HG03571 (cell line): Measurements from ENCODE around the gene GPR4.
A peak's percentile ranks its signal among the peaks of the same experiment; 100 is the strongest.

ENCODE experiments used
- ATAC-seq: cut with Tn5 transposase; IDR thresholded peaks from one replicate; pipeline ENCODE4 v1.9.1; 2021; ENCODE audit not compliant: unreplicated experiment

GPR4 gene

GRCh38 chr19:45590300-45591003 lies 11.6 kb downstream of the GPR4 start:
- no peak for ATAC-seq

GRCh38 chr19:45589768-45590167 lies 12.2 kb downstream of the GPR4 start:
- no peak for ATAC-seq

GRCh38 chr19:45587873-45588272 lies 14.1 kb downstream of the GPR4 start:
- no peak for ATAC-seq

- no peak for ATAC-seq
These were observed 16.8 kb downstream of the GPR4 start for GRCh38 chr19:45585158-45585577.

- ATAC-seq: peak; percentile 85
These were observed 17.5 kb downstream of the GPR4 start, which contains the start of gene OPA3 for GRCh38 chr19:45584332-45585157. Gene OPA3, minus strand, starts transcription at chr19:45584802. Its CDS starts 38 bp downstream, at chr19:45584764.

- ATAC-seq: no peak
These were observed 20.4 kb downstream of the GPR4 start for GRCh38 chr19:45581576-45581975.

GRCh38 chr19:45578861-45579260 lies 23.2 kb downstream of the GPR4 start:
- ATAC-seq: no peak

GRCh38 chr19:45577111-45577905 lies 24.7 kb downstream of the GPR4 start:
- ATAC-seq: no peak

- ATAC-seq: no peak
These were observed 25.3 kb downstream of the GPR4 start for GRCh38 chr19:45576682-45577081.

GRCh38 chr19:45575216-45575615 lies 26.8 kb downstream of the GPR4 start:
- ATAC-seq: no peak

GRCh38 chr19:45574526-45574925 lies 27.5 kb downstream of the GPR4 start:
- no peak for ATAC-seq

- ATAC-seq: no peak
These were observed 30.4 kb downstream of the GPR4 start for GRCh38 chr19:45571457-45572220.

GRCh38 chr19:45569619-45570421 lies 32.2 kb downstream of the GPR4 start:
- no peak for ATAC-seq

GRCh38 chr19:45568732-45569131 lies 33.3 kb downstream of the GPR4 start:
- no peak for ATAC-seq

- no peak for ATAC-seq
These were observed 34.4 kb downstream of the GPR4 start for GRCh38 chr19:45567609-45568008.

GRCh38 chr19:45564131-45564780 lies 37.8 kb downstream of the GPR4 start:
- no peak for ATAC-seq

GRCh38 chr19:45560686-45561085 lies 41.3 kb downstream of the GPR4 start:
- ATAC-seq: no peak

GRCh38 chr19:45560038-45560437 lies 42.0 kb downstream of the GPR4 start:
- ATAC-seq: no peak

GRCh38 chr19:45558399-45558878 lies 43.6 kb downstream of the GPR4 start:
- ATAC-seq: peak; percentile 62
